Cortex of kidney (tissue), 1 donor: Measurements from ENCODE around the gene AANAT.

Source experiments
- DNase-seq: peaks from one replicate; lab custom pipeline; 2025; lab: John Stamatoyannopoulos, UW

AANAT gene

GRCh38 chr17:76467366-76467765 is at the start of gene AANAT:
Gene AANAT (plus strand): TSS chr17:76467603. CDS start chr17:76468747, 1,144 bp downstream.
- no peak for DNase-seq

- DNase-seq, result no peak
Measured at GRCh38 chr17:76419576-76420260, 47.7 kb upstream of the AANAT start.

DNA sequence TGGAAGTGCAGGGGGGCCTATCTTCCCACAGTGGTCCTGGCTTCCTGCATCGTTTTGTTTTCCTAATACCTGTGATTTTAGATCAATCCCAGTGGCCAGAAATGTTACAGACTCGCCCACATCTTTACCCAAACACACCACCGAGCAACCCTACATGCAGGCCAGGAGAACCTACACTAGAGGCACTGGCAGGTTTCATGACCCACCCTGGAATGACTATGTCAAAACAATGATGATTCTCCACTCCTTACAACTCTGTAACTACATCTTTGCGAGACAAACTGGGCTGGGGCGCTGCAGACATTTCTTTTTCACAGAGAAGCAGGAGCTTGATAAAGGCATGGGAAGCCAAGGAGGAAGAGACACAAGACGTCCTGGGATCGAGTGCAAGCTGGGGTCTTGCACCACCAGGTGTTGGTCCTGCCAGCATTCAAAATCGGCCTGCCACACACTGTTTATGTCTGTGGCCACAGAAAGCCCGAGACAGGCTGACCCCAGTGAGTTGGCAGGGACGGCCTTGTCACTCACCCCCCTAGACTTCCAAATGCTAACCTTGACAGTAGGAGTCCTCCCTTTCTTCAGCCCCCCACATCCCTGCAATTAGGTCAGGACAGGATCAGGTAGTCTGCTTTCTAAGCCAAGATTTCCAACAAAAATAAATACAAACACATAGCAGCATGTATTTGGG is 46.9 kb upstream of the AANAT start:
- no peak for DNase-seq

DNA sequence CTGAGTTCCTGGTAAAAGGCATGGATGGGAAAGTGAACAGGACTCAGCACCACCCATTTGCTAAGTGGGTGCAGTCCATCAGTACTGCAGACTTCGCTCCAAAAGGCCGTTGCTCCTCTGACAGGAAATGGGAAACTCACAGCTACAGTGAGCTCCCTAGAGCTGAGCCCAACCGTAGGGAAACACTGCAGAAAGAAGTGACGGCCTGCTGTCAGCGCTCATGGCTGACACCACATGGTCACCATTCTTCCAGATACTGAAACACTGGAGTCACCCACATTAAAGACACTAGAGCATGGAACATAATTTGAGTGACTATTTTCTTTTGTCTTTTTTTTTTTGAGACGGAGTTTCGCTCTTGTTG is 46.4 kb upstream of the AANAT start:
- no peak for DNase-seq

DNA sequence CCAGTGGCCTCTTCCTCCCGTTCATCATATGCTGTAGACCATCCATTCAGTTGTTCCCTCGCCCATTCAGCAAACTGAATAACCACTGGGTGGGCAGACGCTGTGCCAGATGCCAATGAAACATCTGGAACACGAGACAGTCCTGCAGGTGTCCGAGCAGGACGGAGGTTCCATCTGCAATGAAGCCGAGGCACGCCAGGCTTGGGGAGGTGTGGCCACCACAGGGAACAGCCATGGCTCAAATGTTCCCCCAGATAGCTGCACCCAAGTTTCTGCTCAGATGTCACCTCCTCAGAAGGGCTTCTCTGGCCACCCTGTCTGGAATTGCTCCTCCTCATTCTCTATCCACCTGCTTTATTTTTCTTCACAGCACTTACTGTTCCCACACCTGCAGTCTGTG is 45.0 kb upstream of the AANAT start:
- DNase-seq, result no peak

DNA sequence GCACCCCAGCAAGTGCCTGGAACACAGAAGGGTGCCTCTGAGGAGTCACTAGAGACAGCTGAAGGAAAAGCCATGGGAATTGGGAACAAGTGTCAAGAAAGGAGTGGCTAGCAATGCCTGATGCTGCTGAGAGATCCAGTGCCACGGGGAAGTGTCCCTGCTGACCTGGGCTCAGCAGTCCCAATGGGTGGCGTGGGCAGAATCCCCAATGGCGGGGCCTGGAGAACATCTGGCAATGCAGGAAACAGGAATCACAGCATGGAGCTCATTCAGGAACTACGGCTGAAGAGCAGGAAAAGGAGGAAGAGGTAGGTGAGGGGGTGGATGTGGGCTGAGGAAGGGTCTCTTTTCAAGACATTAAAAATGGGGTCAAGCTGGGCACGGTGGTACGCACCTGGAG is 44.5 kb upstream of the AANAT start:
- no peak for DNase-seq

DNA sequence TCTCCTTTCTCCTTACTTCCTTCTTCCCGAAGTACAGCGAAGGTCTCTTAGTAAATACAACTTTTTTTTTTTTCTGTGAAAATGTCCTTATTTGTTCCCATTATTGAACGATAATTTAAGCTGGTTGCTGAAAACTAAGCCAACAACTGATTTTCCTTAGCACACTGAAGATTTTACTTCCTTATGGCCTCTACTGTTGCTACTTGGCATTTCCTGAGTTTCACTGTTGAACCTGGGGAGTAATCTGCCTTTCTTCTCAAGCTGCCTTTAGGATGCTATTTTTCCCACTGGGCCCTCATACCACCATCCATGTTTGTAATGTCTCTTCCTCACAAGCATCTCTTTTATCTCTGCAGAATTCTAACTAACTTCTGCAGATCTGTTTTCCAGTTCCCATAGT is 40.5 kb upstream of the AANAT start:
- DNase-seq, result no peak

- no peak for DNase-seq
Measured at GRCh38 chr17:76427501-76428231, 39.7 kb upstream of the AANAT start.

GRCh38 chr17:76428511-76428910 is 38.9 kb upstream of the AANAT start:
- no peak for DNase-seq

GRCh38 chr17:76431509-76431908 is 35.9 kb upstream of the AANAT start:
- no peak for DNase-seq

DNA sequence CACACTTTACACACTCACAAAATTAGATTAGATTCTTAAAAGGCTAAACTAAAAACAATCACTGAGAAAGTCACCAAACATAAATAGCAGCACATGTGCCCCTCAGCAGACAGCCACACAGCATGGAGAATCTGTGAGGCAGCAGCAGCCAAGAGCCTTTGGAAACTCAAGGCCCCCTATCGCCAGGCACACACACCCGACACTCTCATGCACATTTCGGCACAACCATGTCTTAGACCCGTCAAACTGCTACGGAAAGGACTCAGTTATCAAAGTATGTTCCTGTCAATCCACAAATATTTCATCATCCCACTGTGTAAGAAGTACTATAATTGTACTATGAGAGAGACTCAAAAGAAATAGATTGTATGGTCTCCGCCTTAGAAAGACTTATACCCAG is 35.4 kb upstream of the AANAT start:
- no peak for DNase-seq

DNA sequence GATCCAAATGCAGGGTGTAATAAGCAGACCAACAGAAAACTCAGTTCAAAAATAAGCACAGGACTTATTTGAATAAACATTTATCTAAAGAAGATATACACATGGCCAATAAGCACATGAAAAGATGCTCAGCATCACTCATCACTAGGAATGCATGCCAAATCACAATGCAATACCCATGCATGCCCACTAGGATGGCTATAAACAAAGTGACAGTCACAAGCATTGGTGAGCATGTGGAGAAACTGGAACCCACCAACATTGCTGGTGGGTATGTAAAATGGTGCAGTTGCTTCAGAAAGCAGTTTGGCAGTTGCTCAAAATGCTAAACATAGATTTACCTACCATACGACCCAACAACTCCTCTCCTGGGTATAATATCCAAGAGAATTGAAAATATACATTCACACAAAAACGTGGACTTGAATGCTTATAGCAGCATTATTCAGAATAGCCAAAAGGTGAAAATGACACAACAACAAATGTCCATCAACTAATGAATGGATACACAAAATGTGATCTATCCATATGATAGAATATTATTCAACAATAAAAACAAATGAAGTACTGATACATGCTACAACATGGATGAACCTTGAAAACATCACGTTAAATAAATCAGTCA is 34.6 kb upstream of the AANAT start:
- no peak for DNase-seq

GRCh38 chr17:76433693-76434092 is 33.7 kb upstream of the AANAT start:
- no peak for DNase-seq

- no peak for DNase-seq
Measured at GRCh38 chr17:76434870-76435269, 32.5 kb upstream of the AANAT start.

- DNase-seq, result no peak
Measured at GRCh38 chr17:76435751-76436150, 31.7 kb upstream of the AANAT start.

DNA sequence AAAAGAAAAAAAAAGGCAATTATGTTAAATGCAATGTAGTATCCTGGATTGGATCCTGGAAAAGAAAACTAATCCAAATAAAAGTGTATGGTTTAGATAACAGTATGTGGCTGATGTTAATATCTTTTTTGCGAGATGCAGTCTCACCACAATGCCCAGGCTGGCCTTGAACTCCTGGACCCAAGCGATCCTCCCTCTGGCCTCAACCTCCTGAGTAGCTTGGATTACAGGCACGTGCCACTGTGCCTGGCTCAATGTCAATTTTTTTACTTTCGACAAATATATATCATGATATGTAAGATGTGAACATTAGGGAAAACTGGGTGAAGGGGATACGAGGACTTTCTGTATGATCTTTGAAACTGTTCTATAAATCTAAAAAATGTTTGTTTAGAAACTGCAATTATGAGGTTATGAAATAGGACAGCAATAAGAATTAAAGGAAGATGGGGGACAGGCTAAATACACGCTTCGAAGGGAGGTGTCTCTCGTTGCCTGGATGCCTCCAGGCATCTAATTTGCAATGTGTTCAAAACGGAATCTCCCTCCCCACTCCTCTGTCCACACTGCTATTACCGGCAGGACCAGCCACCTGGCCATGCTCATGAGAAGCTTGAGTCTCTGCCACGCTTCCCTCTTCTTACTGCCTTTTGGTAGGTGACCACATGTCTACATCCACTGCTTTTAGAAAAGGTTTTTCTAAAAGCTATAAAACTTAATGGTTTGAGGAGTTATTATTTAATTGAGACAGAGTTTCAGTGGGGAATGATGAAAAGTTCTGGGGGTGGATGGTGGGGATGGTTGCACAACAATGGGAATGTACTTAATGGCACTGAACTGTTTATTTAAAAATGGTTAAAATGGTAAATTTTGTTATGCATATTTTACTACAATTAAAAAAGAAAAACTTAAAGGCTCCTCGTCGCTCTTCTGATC is 29.7 kb upstream of the AANAT start:
- no peak for DNase-seq

- DNase-seq, result no peak
Measured at GRCh38 chr17:76438906-76439305, 28.5 kb upstream of the AANAT start.

- no peak for DNase-seq
Measured at GRCh38 chr17:76439314-76439928, 28.0 kb upstream of the AANAT start.

DNA sequence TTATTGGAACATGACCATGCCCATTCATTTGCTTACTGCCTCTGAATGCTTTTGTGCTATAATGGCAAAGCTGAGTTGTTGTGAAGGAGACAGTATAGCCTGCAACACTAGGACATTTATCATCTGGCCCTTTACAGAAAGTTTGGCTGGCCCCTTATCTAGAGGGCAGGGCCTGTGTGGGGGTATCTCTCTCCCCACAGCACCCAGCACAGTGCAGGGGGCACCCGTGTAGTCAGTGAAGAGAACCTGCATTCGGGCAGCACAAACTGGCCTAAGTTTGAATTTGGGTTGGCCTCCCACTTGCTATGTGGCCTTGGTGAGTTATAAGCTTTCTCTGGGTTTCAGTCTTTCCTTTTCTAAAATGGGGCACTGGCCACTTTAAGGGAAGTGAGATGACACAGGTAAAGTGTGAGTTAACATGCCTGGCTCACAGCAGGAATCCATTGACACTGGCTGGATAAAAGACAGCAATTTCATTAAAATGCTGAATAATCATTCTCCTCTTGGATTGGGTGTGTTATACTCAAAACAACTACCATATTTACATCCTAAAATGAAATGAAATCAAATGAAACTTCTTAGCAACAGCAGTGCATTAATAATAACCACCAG is 26.5 kb upstream of the AANAT start:
- DNase-seq, result no peak

- no peak for DNase-seq
Measured at GRCh38 chr17:76441686-76442340, 25.6 kb upstream of the AANAT start.
